ENCODE results near the gene COL8A1. TPM values are rescaled to one million over a fixed set of nuclear protein-coding genes. Genes with fewer than 3 reads are reported as not detected.
"Not testable (repeated sequence)": the region's sequence is repeated elsewhere in the genome, so short reads cannot be mapped to it uniquely, and the experiment has no call there.

Gene COL8A1
- total RNA-seq (not detected), polyA plus RNA-seq (not detected)

- H3K27me3 ChIP-seq (ENCODE audit: insufficient read depth, low read length), result peaks cover 4% of the 10 kb centered on the region
- no peak for DNase-seq
- CTCF ChIA-PET (ENCODE audit: partially characterized antibody), result no interaction called here
Observed at GRCh38 chr3:99638167-99638948, at the start of gene COL8A1. Gene COL8A1, plus strand, starts transcription at chr3:99638594. Its CDS starts 152,089 bp downstream, at chr3:99790683.

GRCh38 chr3:99589168-99589567 lies 49.2 kb upstream of the COL8A1 start:
- H3K4me3 ChIP-seq (ENCODE audit: low read length in 2 of 2); H3K9me3 ChIP-seq (ENCODE audit: control insufficient read depth in 1 of 2, low read length in 2 of 2); H3K4me1 ChIP-seq (ENCODE audit: insufficient read depth, low read length); DNase-seq; H3K36me3 ChIP-seq (ENCODE audit: insufficient read depth, low read length); H3K4me1 Mint-ChIP-seq; CTCF ChIA-PET (ENCODE audit: partially characterized antibody); POLR2A ChIA-PET (ENCODE audit: partially characterized antibody); intact Hi-C loops (cut with micrococcal nuclease); H3K27ac ChIP-seq (ENCODE audit: low read depth, low read length); H3K27me3 ChIP-seq (ENCODE audit: insufficient read depth, low read length); H3K27ac Mint-ChIP-seq; H3K27me3 Mint-ChIP-seq; H3K36me3 Mint-ChIP-seq; H3K9me3 Mint-ChIP-seq; H3K4me3 Mint-ChIP-seq: not testable (repeated sequence)

More at GRCh38 chr3:99638167-99638948, at the start of gene COL8A1:
- intact Hi-C loops (cut with micrococcal nuclease), result no loop called here
- H3K4me1 ChIP-seq (ENCODE audit: insufficient read depth, low read length), result no peaks in the 10 kb centered on the region
- H3K36me3 ChIP-seq (ENCODE audit: insufficient read depth, low read length), result no peaks in the 10 kb centered on the region
- H3K4me1 Mint-ChIP-seq, result peaks cover 10 to 15% (median 13%) of the 10 kb centered on the region in 4 donors
- no peak within 1 kb of the TSS for H3K4me3 ChIP-seq (ENCODE audit: low read length in 2 of 2)
- no peak within 1 kb of the TSS for H3K27ac ChIP-seq (ENCODE audit: low read depth, low read length)
- peaks cover 30 to 38% of the 10 kb centered on the region in 2 donors for H3K27me3 Mint-ChIP-seq
- H3K36me3 Mint-ChIP-seq, result no peaks in the 10 kb centered on the region
- POLR2A ChIA-PET (ENCODE audit: partially characterized antibody), result no interaction called here
- H3K9me3 ChIP-seq (ENCODE audit: control insufficient read depth in 1 of 2, low read length in 2 of 2), result no peaks in the 10 kb centered on the region
- H3K9me3 Mint-ChIP-seq, result peaks cover 0 to 3% (median 0%) of the 10 kb centered on the region in 8 donors
- peak within 1 kb of the TSS in 1 of 7 donors; percentile 17 for H3K27ac Mint-ChIP-seq
- peak within 1 kb of the TSS in 7 of 8 donors; percentile 45 to 88 (median 68) for H3K4me3 Mint-ChIP-seq

- no peaks in the 10 kb centered on the region for H3K9me3 Mint-ChIP-seq
- H3K4me3 ChIP-seq (ENCODE audit: low read length in 2 of 2), result no peak overlapping the region
- H3K4me3 Mint-ChIP-seq, result no peak overlapping the region
- H3K36me3 Mint-ChIP-seq, result no peaks in the 10 kb centered on the region
- ChIA-PET CTCF (ENCODE audit: partially characterized antibody) (no interaction called here), POLR2A (ENCODE audit: partially characterized antibody) (no interaction called here)
- intact Hi-C loops (cut with micrococcal nuclease), result no loop called here
- no peak overlapping the region for H3K27ac Mint-ChIP-seq
- no peaks in the 10 kb centered on the region for H3K27me3 ChIP-seq (ENCODE audit: insufficient read depth, low read length)
- H3K9me3 ChIP-seq (ENCODE audit: control insufficient read depth in 1 of 2, low read length in 2 of 2), result no peaks in the 10 kb centered on the region
- H3K27ac ChIP-seq (ENCODE audit: low read depth, low read length), result no peak overlapping the region
- no peaks in the 10 kb centered on the region for H3K4me1 Mint-ChIP-seq
- no peaks in the 10 kb centered on the region for H3K27me3 Mint-ChIP-seq
- H3K4me1 ChIP-seq (ENCODE audit: insufficient read depth, low read length), result no peaks in the 10 kb centered on the region
- DNase-seq, result no peak
- H3K36me3 ChIP-seq (ENCODE audit: insufficient read depth, low read length), result no peaks in the 10 kb centered on the region
Observed at GRCh38 chr3:99599894-99600293, 38.5 kb upstream of the COL8A1 start.

- POLR2A ChIA-PET (ENCODE audit: partially characterized antibody), result no interaction called here
- Histone ChIP-seq H3K27ac (ENCODE audit: low read depth, low read length) (no peak overlapping the region), H3K4me3 (ENCODE audit: low read length in 2 of 2) (no peak overlapping the region), H3K27me3 (ENCODE audit: insufficient read depth, low read length) (no peaks in the 10 kb centered on the region), H3K36me3 (ENCODE audit: insufficient read depth, low read length) (no peaks in the 10 kb centered on the region), H3K4me1 (ENCODE audit: insufficient read depth, low read length) (no peaks in the 10 kb centered on the region), H3K9me3 (ENCODE audit: control insufficient read depth in 1 of 2, low read length in 2 of 2) (no peaks in the 10 kb centered on the region)
- CTCF ChIA-PET (ENCODE audit: partially characterized antibody), result no interaction called here
- Mint-ChIP-seq H3K9me3 (no peaks in the 10 kb centered on the region), H3K27me3 (no peaks in the 10 kb centered on the region), H3K4me3 (no peak overlapping the region), H3K27ac (no peak overlapping the region), H3K4me1 (no peaks in the 10 kb centered on the region), H3K36me3 (no peaks in the 10 kb centered on the region)
- DNase-seq, result no peak
- intact Hi-C loops (cut with micrococcal nuclease), result no loop called here
Observed at GRCh38 chr3:99601515-99601914, 36.9 kb upstream of the COL8A1 start.

GRCh38 chr3:99602183-99602582 lies 36.2 kb upstream of the COL8A1 start:
- no peak overlapping the region for H3K4me3 Mint-ChIP-seq
- no peaks in the 10 kb centered on the region for H3K36me3 Mint-ChIP-seq
- Histone ChIP-seq H3K27ac (ENCODE audit: low read depth, low read length) (no peak overlapping the region), H3K4me3 (ENCODE audit: low read length in 2 of 2) (no peak overlapping the region), H3K27me3 (ENCODE audit: insufficient read depth, low read length) (no peaks in the 10 kb centered on the region), H3K4me1 (ENCODE audit: insufficient read depth, low read length) (no peaks in the 10 kb centered on the region), H3K36me3 (ENCODE audit: insufficient read depth, low read length) (no peaks in the 10 kb centered on the region), H3K9me3 (ENCODE audit: control insufficient read depth in 1 of 2, low read length in 2 of 2) (no peaks in the 10 kb centered on the region)
- POLR2A ChIA-PET (ENCODE audit: partially characterized antibody), result no interaction called here
- H3K9me3 Mint-ChIP-seq, result no peaks in the 10 kb centered on the region
- H3K27ac Mint-ChIP-seq, result no peak overlapping the region
- intact Hi-C loops (cut with micrococcal nuclease), result no loop called here
- CTCF ChIA-PET (ENCODE audit: partially characterized antibody), result no interaction called here
- no peaks in the 10 kb centered on the region for H3K4me1 Mint-ChIP-seq
- H3K27me3 Mint-ChIP-seq, result no peaks in the 10 kb centered on the region
- no peak for DNase-seq

GRCh38 chr3:99607151-99607550 lies 31.2 kb upstream of the COL8A1 start:
- Mint-ChIP-seq H3K27ac (no peak overlapping the region), H3K4me1 (no peaks in the 10 kb centered on the region), H3K27me3 (peaks cover 0 to 1% of the 10 kb centered on the region in 2 donors), H3K4me3 (no peak overlapping the region), H3K36me3 (no peaks in the 10 kb centered on the region), H3K9me3 (no peaks in the 10 kb centered on the region)
- Histone ChIP-seq H3K27ac (ENCODE audit: low read depth, low read length) (no peak overlapping the region), H3K4me1 (ENCODE audit: insufficient read depth, low read length) (no peaks in the 10 kb centered on the region), H3K36me3 (ENCODE audit: insufficient read depth, low read length) (no peaks in the 10 kb centered on the region), H3K4me3 (ENCODE audit: low read length in 2 of 2) (no peak overlapping the region), H3K27me3 (ENCODE audit: insufficient read depth, low read length) (no peaks in the 10 kb centered on the region), H3K9me3 (ENCODE audit: control insufficient read depth in 1 of 2, low read length in 2 of 2) (no peaks in the 10 kb centered on the region)
- ChIA-PET CTCF (ENCODE audit: partially characterized antibody) (no interaction called here), POLR2A (ENCODE audit: partially characterized antibody) (no interaction called here)
- intact Hi-C loops (cut with micrococcal nuclease), result no loop called here
- DNase-seq, result no peak

GRCh38 chr3:99614768-99615167 lies 23.6 kb upstream of the COL8A1 start:
- Histone ChIP-seq H3K9me3 (ENCODE audit: control insufficient read depth in 1 of 2, low read length in 2 of 2) (no peaks in the 10 kb centered on the region), H3K36me3 (ENCODE audit: insufficient read depth, low read length) (no peaks in the 10 kb centered on the region), H3K27me3 (ENCODE audit: insufficient read depth, low read length) (no peaks in the 10 kb centered on the region), H3K27ac (ENCODE audit: low read depth, low read length) (no peak overlapping the region), H3K4me3 (ENCODE audit: low read length in 2 of 2) (no peak overlapping the region), H3K4me1 (ENCODE audit: insufficient read depth, low read length) (no peaks in the 10 kb centered on the region)
- H3K9me3 Mint-ChIP-seq, result peaks cover 0 to 6% (median 2%) of the 10 kb centered on the region in 8 donors
- ChIA-PET CTCF (ENCODE audit: partially characterized antibody) (no interaction called here), POLR2A (ENCODE audit: partially characterized antibody) (no interaction called here)
- no peak overlapping the region for H3K27ac Mint-ChIP-seq
- no peak overlapping the region for H3K4me3 Mint-ChIP-seq
- peaks cover 0 to 3% of the 10 kb centered on the region in 2 donors for H3K27me3 Mint-ChIP-seq
- no peak for DNase-seq
- H3K4me1 Mint-ChIP-seq, result no peaks in the 10 kb centered on the region
- H3K36me3 Mint-ChIP-seq, result no peaks in the 10 kb centered on the region
- intact Hi-C loops (cut with micrococcal nuclease), result no loop called here

All from CD4-positive, alpha-beta memory T cell (primary cell).